ENCODE measurements around the gene CD164L2.
"Not testable (repeated sequence)": the region's sequence is repeated elsewhere in the genome, so short reads cannot be mapped to it uniquely, and the experiment has no call there.

CD164L2 gene

GRCh38 chr1:27403931-27404330 lies 20.8 kb upstream of the CD164L2 start:
- DNase-seq, result no peak

- DNase-seq, result peak; percentile 51
These were observed 20.1 kb upstream of the CD164L2 start for GRCh38 chr1:27403065-27403726.

GRCh38 chr1:27402349-27402754 lies 19.2 kb upstream of the CD164L2 start:
- peak; percentile 42 for DNase-seq

GRCh38 chr1:27400963-27401341 lies 17.8 kb upstream of the CD164L2 start:
- DNase-seq, result no peak

- no peak for DNase-seq
These were observed 17.2 kb upstream of the CD164L2 start for GRCh38 chr1:27400082-27400962.

GRCh38 chr1:27399251-27400025 lies 16.3 kb upstream of the CD164L2 start:
- DNase-seq, result no peak

- DNase-seq, result no peak
These were observed 15.4 kb upstream of the CD164L2 start for GRCh38 chr1:27398405-27399149.

- no peak for DNase-seq
These were observed 14.6 kb upstream of the CD164L2 start for GRCh38 chr1:27397749-27398148.

- DNase-seq, result no peak
These were observed 14.0 kb upstream of the CD164L2 start for GRCh38 chr1:27397110-27397509.

GRCh38 chr1:27395441-27396195 lies 12.5 kb upstream of the CD164L2 start:
- peak; percentile 82 for DNase-seq

GRCh38 chr1:27394925-27395324 lies 11.8 kb upstream of the CD164L2 start:
- no peak for DNase-seq

- no peak for DNase-seq
These were observed 11.1 kb upstream of the CD164L2 start for GRCh38 chr1:27394282-27394658.

- DNase-seq, result no peak
These were observed 10.6 kb upstream of the CD164L2 start for GRCh38 chr1:27393641-27394281.

- DNase-seq, result no peak
These were observed 9.9 kb upstream of the CD164L2 start for GRCh38 chr1:27392778-27393635.

- peak; percentile 93 for DNase-seq
These were observed 9.1 kb upstream of the CD164L2 start, which contains the start of gene GPR3 for GRCh38 chr1:27392096-27392777. Gene GPR3 (plus strand): TSS chr1:27392622. CDS start chr1:27393799, 1,177 bp downstream.

- DNase-seq, result peak; percentile 43
These were observed 8.5 kb upstream of the CD164L2 start for GRCh38 chr1:27391511-27392095.

GRCh38 chr1:27388337-27389005 lies 5.3 kb upstream of the CD164L2 start:
- peak; percentile 66 for DNase-seq

GRCh38 chr1:27384797-27385196 lies 1.7 kb upstream of the CD164L2 start:
- DNase-seq, result not testable (repeated sequence)

GRCh38 chr1:27383661-27384060 lies 528 bp upstream of the CD164L2 start:
- DNase-seq, result no peak

All from CD4-positive, alpha-beta T cell treated with Interferon gamma for 1 hour (primary cell).